IMR-90 (cell line): ENCODE data around the gene SLC6A16. TPM values are rescaled to one million over a fixed set of nuclear protein-coding genes. Genes with fewer than 3 reads are reported as not detected.

Source experiments
- ATAC-seq: fragments of 200-7000 bp; cut with Tn5 transposase; 2 replicates; pipeline ENCODE4 v1.9.1; 2020; ENCODE audit warnings: low read depth, mild to moderate bottlenecking, moderate library complexity
- BruUV-seq: library from RNA; stranded (reverse); fragments of 400-500 nt; replicated peaks from 2 replicates; lab custom pipeline; 2021; lab: Mats Ljungman, UMichigan
- CTCF ChIA-PET: fragments of 300-600 bp; formaldehyde crosslinking; extraction: SDS; loops from one replicate; lab custom pipeline; 2021; ENCODE audit warnings: antibody characterized with exemption; lab: Yijun Ruan, JAX
- POLR2A ChIA-PET: fragments of 300-600 bp; sonication (Branson Sonifier 250); formaldehyde crosslinking; loops from one replicate; lab custom pipeline; 2022; ENCODE audit warnings: antibody characterized with exemption; ENCODE audit not compliant: unreplicated experiment; lab: Charles Lee
- DNase-seq: peaks from one replicate; pipeline ENCODE4 v3.0.0; 2013
- H2AFZ ChIP-seq: replicated peaks from 2 replicates; pipeline ENCODE3; 2013; ENCODE audit warnings: low read length, mild to moderate bottlenecking; ENCODE audit not compliant: poor library complexity
- H2AK5ac ChIP-seq: 2 replicates; pipeline ENCODE4 v1.6.1; 2013; ENCODE audit warnings: low read depth, low read length, inconsistent platforms
- H2AK9ac ChIP-seq: replicated peaks from 2 replicates; pipeline ENCODE3; 2013; ENCODE audit warnings: mild to moderate bottlenecking, low read depth, low read length, moderate library complexity; ENCODE audit not compliant: poor library complexity
- H2BK120ac ChIP-seq: 2 replicates; pipeline ENCODE4 v1.6.1; 2013; ENCODE audit warnings: low read depth, low read length, inconsistent platforms
- H2BK15ac ChIP-seq: 3 replicates; pipeline ENCODE4 v1.6.1; 2013; ENCODE audit warnings: low read depth, low read length, inconsistent platforms
- H2BK20ac ChIP-seq: 2 replicates; pipeline ENCODE4 v1.6.1; 2013; ENCODE audit warnings: low read depth, mild to moderate bottlenecking, inconsistent platforms, low read length, moderate library complexity
- H2BK5ac ChIP-seq: 2 replicates; pipeline ENCODE4 v1.6.1; 2013; ENCODE audit warnings: mild to moderate bottlenecking, low read depth, low read length, inconsistent platforms; ENCODE audit not compliant: poor library complexity, severe bottlenecking
- H3K14ac ChIP-seq: replicated peaks from 2 replicates; pipeline ENCODE4 v1.6.1; 2013; ENCODE audit warnings: low read depth, low read length, inconsistent platforms
- H3K18ac ChIP-seq: 2 replicates; pipeline ENCODE4 v1.6.1; 2013; ENCODE audit warnings: low read depth, low read length, control low read depth
- H3K23ac ChIP-seq: 2 replicates; pipeline ENCODE4 v1.6.1; 2013; ENCODE audit warnings: low read depth, low read length, inconsistent platforms
- H3K27ac ChIP-seq: 2 replicates; pipeline ENCODE4 v1.5.1; 2013; ENCODE audit warnings: mild to moderate bottlenecking, control low read depth, low read length; ENCODE audit not compliant: insufficient read depth
- H3K27me3 ChIP-seq: 2 replicates; pipeline ENCODE4 v1.6.1; 2013; ENCODE audit warnings: low read length; ENCODE audit not compliant: control insufficient read depth, insufficient read depth
- H3K36me3 ChIP-seq: 2 replicates; pipeline ENCODE4 v1.6.1; 2013; ENCODE audit warnings: low read length, mixed read lengths; ENCODE audit not compliant: control insufficient read depth, insufficient read depth
- H3K4ac ChIP-seq: 2 replicates; pipeline ENCODE4 v1.6.1; 2013; ENCODE audit warnings: low read depth, low read length, inconsistent platforms
- H3K4me1 ChIP-seq: 2 replicates; pipeline ENCODE4 v1.6.1; 2013; ENCODE audit warnings: low read length, mixed read lengths; ENCODE audit not compliant: control insufficient read depth, insufficient read depth
- H3K4me2 ChIP-seq: 2 replicates; pipeline ENCODE4 v1.6.1; 2013; ENCODE audit warnings: low read depth, mild to moderate bottlenecking, control low read depth, low read length, moderate library complexity
- H3K4me3 ChIP-seq: 2 replicates; pipeline ENCODE4 v1.5.1; 2013; ENCODE audit warnings: low read depth, mild to moderate bottlenecking, control low read depth, low read length, moderate library complexity; ENCODE audit not compliant: insufficient read depth
- H3K56ac ChIP-seq: 2 replicates; pipeline ENCODE4 v1.6.1; 2013; ENCODE audit warnings: low read length, inconsistent platforms; ENCODE audit not compliant: insufficient read depth; ENCODE audit errors: extremely low read depth
- H3K79me1 ChIP-seq, 2 experiments: 2 replicates each; pipeline ENCODE4 v1.6.1; 2013; ENCODE audit warnings: low read length in 2 of 2, inconsistent platforms in 1 of 2, low read depth in 1 of 2
- H3K9ac ChIP-seq: 2 replicates; pipeline ENCODE4 v1.6.1; 2013; ENCODE audit warnings: low read depth, low read length, control low read depth
- H3K9me1 ChIP-seq: 2 replicates; pipeline ENCODE4 v1.6.1; 2013; ENCODE audit warnings: low read length, inconsistent platforms; ENCODE audit not compliant: insufficient read depth
- H3K9me3 ChIP-seq: 2 replicates; pipeline ENCODE4 v1.6.1; 2013; ENCODE audit warnings: low read length; ENCODE audit not compliant: control insufficient read depth, insufficient read depth
- H4K20me1 ChIP-seq: 2 replicates; pipeline ENCODE4 v1.6.1; 2013; ENCODE audit warnings: low read length, inconsistent platforms; ENCODE audit not compliant: insufficient read depth
- H4K5ac ChIP-seq: 2 replicates; pipeline ENCODE4 v1.6.1; 2013; ENCODE audit warnings: mild to moderate bottlenecking, low read depth, low read length, control low read depth
- H4K8ac ChIP-seq, 2 experiments: 2 replicates each; pipeline ENCODE4 v1.6.1; 2013; ENCODE audit warnings: low read depth in 2 of 2, low read length in 2 of 2, control low read depth in 1 of 2, inconsistent platforms in 1 of 2
- H4K91ac ChIP-seq: 2 replicates; pipeline ENCODE4 v1.6.1; 2013; ENCODE audit warnings: low read depth, low read length, inconsistent platforms; ENCODE audit not compliant: insufficient read depth
- BHLHE40 ChIP-seq: fragments of 150-350 bp; IDR thresholded peaks from 2 replicates; pipeline ENCODE4 v1.6.1; 2016; ENCODE audit warnings: mild to moderate bottlenecking, low read depth, low read length
- ELK1 ChIP-seq: fragments of 150-350 bp; IDR thresholded peaks from 2 replicates; pipeline ENCODE4 v1.6.1; 2016; ENCODE audit warnings: low read depth, mild to moderate bottlenecking, low read length, moderate library complexity, borderline replicate concordance
- NFE2L2 ChIP-seq: fragments of 150-350 bp; IDR thresholded peaks from 2 replicates; pipeline ENCODE4 v1.6.1; 2016; ENCODE audit warnings: low read depth, mild to moderate bottlenecking, low read length
- RCOR1 ChIP-seq: IDR thresholded peaks from 2 replicates; pipeline ENCODE4 v1.6.1; 2012; ENCODE audit warnings: mild to moderate bottlenecking, low read length, improper control_type of control experiment; ENCODE audit not compliant: insufficient replicate concordance
- WGBS, 2 experiments: methylation state at CpG; one replicate each; pipeline versions ENCODE4 v1.1.5 to v1.1.7; 2013; ENCODE audit warnings: missing lambda C conversion rate in 2 of 2; ENCODE audit not compliant: insufficient read length in 1 of 2; ENCODE audit errors: extremely low coverage in 2 of 2; 5-methylcytosine and 5-hydroxymethylcytosine counted together
- dilution Hi-C: fragments of 300-500 bp; cut with HindIII; formaldehyde crosslinking; loops from one replicate; pipeline ENCODE4 v1.14.3; 2018; ENCODE audit warnings: low sequenced_read_pairs; ENCODE audit not compliant: unreplicated experiment
- in situ Hi-C: fragments of 300-500 bp; cut with MboI; formaldehyde crosslinking; loops from 3 replicates; pipeline ENCODE4 v1.14.3; 2019; ENCODE audit warnings: low sequenced_read_pairs, inconsistent platforms, mixed read lengths
- intact Hi-C: fragments of 100-400 bp; cut with micrococcal nuclease; formaldehyde crosslinking; loops from 2 replicates; pipeline ENCODE4 v1.10.0; 2022
- polyA plus RNA-seq, 3 experiments: library from polyadenylated mRNA; depleted of rRNA; stranded (reverse); fragments of >200 nt; gene quantifications; 2 replicates each; pipeline ENCODE4 v1.2.3, GENCODE V29; 2012; ENCODE audit warnings: low replicate concordance in 1 of 3
- total RNA-seq: library from RNA; depleted of rRNA; stranded (reverse); fragments of >200 nt; gene quantifications from 2 replicates; pipeline ENCODE4 v1.2.3, GENCODE V29; 2012

The SLC6A16 gene
- total and polyA plus RNA-seq, 2 of the 4 experiments (the other 2 are of a cell fraction): 0.18 to 0.89 TPM

DNA sequence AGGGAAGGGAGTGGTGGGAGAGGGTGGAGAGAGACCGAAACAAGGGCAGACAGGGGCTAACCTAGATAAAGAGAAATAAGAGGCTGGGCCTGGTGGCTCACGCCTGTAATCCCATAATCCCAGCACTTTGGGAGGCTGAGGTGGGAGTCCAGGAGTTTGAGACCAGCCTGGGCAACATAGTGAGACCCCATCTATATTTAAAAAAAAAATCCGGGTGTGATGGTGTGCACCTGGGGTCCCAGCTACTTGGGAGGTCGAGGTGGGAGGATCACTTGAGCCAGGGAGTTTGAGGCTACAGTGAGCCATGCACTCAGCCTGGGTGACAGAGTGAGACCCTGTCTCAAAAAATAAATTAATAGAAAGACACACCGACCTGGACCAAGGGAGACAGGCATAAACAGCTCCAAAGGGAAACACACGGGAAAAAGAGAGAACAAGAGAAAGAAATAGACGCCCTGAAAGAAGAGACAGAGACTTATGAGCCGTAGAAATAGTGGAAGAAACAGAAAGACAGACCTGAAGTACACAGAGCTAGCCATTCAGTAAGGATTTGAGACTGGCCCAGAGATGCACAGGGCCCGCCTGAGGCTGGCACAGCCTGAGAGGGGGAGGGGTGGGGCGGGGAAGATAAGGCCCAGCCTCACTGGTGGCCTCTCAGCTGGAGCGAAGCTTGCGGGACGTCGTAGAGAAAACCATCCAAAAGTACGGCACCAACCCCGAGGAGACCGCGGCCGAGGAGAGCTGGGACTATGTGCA is 12.5 kb upstream of the SLC6A16 start (continued):
- no peak for TF ChIP-seq BHLHE40

- no TSS peak for BruUV-seq
- Histone ChIP-seq H2AK9ac (peak overlapping the region; percentile 55), H2AK5ac (no peak overlapping the region), H2BK5ac (no peak overlapping the region), H3K18ac (no peak overlapping the region), H3K79me1 (peaks cover 0 to 2% of the 10 kb centered on the region in 2 experiments; a peak in 1 of 4 replicates), H4K91ac (no peak overlapping the region), H3K9me1 (peaks cover 5% of the 10 kb centered on the region; the same call in 1 of the 2 replicates), H3K4me1 (no peaks in the 10 kb centered on the region), H3K4me3 (no peak overlapping the region), H3K56ac (no peak overlapping the region), H3K4ac (no peak overlapping the region), H4K5ac (no peak overlapping the region), H4K20me1 (peaks cover 5% of the 10 kb centered on the region; the same call in 1 of the 2 replicates), H3K36me3 (peaks cover 20% of the 10 kb centered on the region), H3K9me3 (no peaks in the 10 kb centered on the region), H3K9ac (no peak overlapping the region), H2BK20ac (no peak overlapping the region), H3K14ac (no peak overlapping the region), H4K8ac (no peak overlapping the region), H2AFZ (no peak overlapping the region), H3K4me2 (no peak overlapping the region), H2BK15ac (no peak overlapping the region), H3K23ac (no peak overlapping the region), H2BK120ac (no peak overlapping the region), H3K27ac (no peak overlapping the region), H3K27me3 (no peaks in the 10 kb centered on the region)
- POLR2A ChIA-PET: no interaction called here
- no peak for DNase-seq
- intact Hi-C loops (no loop called here), in situ Hi-C loops (no loop called here), dilution Hi-C loops (no loop called here)
- 80% methylated on average over 1 of the region's 10 CpGs; no CpG with 5 or more reads in 1 of the 2 experiments for WGBS, 2 experiments
- CTCF ChIA-PET: no interaction called here
- TF ChIP-seq NFE2L2: no peak
- no peak for TF ChIP-seq RCOR1
- no peak for TF ChIP-seq ELK1
- no peak for ATAC-seq
These were observed 11.7 kb upstream of the SLC6A16 start for GRCh38 chr19:49336482-49337266.
